Inferior parietal cortex (tissue), 1 donor: ENCODE data around the gene SETD5.

Experiments used
- DNase-seq: peaks from one replicate; pipeline ENCODE4 v3.0.0-alpha.2; 2016; ENCODE audit errors: extremely low spot score

Gene SETD5

GRCh38 chr3:9409981-9410854 is 12.8 kb downstream of the SETD5 start:
- no peak for DNase-seq

GRCh38 chr3:9411302-9411701 is 13.9 kb downstream of the SETD5 start:
- no peak for DNase-seq

GRCh38 chr3:9412293-9412692 is 14.9 kb downstream of the SETD5 start:
- DNase-seq, result no peak

GRCh38 chr3:9414826-9415225 is 17.4 kb downstream of the SETD5 start:
- DNase-seq, result no peak

GRCh38 chr3:9415485-9416138 is 18.2 kb downstream of the SETD5 start:
- no peak for DNase-seq

- DNase-seq, result no peak
Observed at GRCh38 chr3:9416139-9416780, 18.8 kb downstream of the SETD5 start.

GRCh38 chr3:9420850-9421549 is 23.6 kb downstream of the SETD5 start:
- no peak for DNase-seq

GRCh38 chr3:9422712-9423424 is 25.5 kb downstream of the SETD5 start:
- peak; percentile 96 for DNase-seq

GRCh38 chr3:9428411-9428810 is 31.0 kb downstream of the SETD5 start:
- no peak for DNase-seq

GRCh38 chr3:9430733-9431132 is 33.3 kb downstream of the SETD5 start:
- DNase-seq, result no peak

GRCh38 chr3:9433627-9434521 is 36.5 kb downstream of the SETD5 start:
- DNase-seq, result no peak

GRCh38 chr3:9435316-9435715 is 37.9 kb downstream of the SETD5 start:
- DNase-seq, result no peak

GRCh38 chr3:9439331-9439730 is 41.9 kb downstream of the SETD5 start:
- DNase-seq, result no peak

GRCh38 chr3:9441501-9442221 is 44.2 kb downstream of the SETD5 start:
- DNase-seq, result no peak

- DNase-seq, result no peak
Observed at GRCh38 chr3:9448071-9448470, 50.7 kb downstream of the SETD5 start.

- no peak for DNase-seq
Observed at GRCh38 chr3:9448643-9449042, 51.2 kb downstream of the SETD5 start.

- DNase-seq, result no peak
Observed at GRCh38 chr3:9450126-9450525, 52.7 kb downstream of the SETD5 start.

- DNase-seq, result no peak
Observed at GRCh38 chr3:9450991-9451390, 53.6 kb downstream of the SETD5 start.

- DNase-seq, result no peak
Observed at GRCh38 chr3:9452417-9452816, 55.0 kb downstream of the SETD5 start.
